ENCODE measurements around the gene FILIP1.

DNA sequence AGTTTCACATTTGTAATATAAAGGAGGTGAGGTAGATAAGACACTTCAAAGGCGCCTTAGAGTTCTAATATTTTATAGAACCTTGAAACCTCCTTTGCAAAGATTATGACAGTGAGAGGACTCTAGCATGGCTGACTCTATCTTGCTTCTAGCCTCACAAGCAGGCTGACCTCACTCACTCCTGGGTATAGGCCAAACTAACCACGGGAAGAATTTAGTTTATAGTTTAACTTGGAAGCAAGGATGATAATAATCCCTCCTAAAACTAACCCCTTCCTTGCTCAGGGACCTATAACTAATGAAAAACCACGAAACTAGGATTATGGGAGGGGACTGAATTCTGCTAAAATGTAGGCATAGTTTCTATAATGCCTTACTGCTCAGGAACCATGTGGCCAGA, 84.3 kb downstream of the FILIP1 start:
- TF ChIP-seq RAD21 (conservative IDR thresholded peaks at IDR 0.05 in 1 of 2, IDR thresholded peaks at IDR 0.05 in 1 of 2) (no peak), CHD2 (IDR thresholded peaks at IDR 0.05; ENCODE audit: low read length, partially characterized antibody) (no peak)

All from A549 (cell line).